ENCODE measurements around the gene CCDC38.

DNA sequence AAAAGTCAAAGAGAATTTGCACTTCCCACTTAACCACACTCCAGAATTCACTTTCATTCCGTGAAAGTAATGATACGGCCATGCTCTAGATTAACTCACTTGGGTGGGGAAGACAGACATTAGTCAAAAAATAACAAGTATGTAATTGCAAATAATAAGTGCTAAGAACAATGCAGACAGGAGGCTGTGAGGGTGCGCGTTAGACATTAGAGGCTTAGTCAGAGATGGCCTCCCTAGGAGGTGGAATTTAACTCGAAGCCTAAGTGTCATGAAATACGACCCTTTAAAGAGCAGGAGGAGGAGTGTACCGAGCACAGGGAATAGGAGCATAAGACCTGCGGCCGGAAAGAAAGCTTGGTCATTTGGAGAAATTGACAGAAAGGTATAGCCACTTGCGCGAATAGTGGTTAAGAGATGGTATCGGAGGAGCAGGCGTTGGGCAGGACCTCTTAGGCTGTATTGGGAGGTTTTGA is 83.0 kb downstream of the CCDC38 start:
- TF ChIP-seq, protein P1, sequence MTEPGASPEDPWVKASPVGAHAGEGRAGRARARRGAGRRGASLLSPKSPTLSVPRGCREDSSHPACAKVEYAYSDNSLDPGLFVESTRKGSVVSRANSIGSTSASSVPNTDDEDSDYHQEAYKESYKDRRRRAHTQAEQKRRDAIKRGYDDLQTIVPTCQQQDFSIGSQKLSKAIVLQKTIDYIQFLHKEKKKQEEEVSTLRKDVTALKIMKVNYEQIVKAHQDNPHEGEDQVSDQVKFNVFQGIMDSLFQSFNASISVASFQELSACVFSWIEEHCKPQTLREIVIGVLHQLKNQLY (CRISPR knock-in tag; IDR thresholded peaks at IDR 0.05), result no peak
- TF ChIP-seq, protein P2, sequence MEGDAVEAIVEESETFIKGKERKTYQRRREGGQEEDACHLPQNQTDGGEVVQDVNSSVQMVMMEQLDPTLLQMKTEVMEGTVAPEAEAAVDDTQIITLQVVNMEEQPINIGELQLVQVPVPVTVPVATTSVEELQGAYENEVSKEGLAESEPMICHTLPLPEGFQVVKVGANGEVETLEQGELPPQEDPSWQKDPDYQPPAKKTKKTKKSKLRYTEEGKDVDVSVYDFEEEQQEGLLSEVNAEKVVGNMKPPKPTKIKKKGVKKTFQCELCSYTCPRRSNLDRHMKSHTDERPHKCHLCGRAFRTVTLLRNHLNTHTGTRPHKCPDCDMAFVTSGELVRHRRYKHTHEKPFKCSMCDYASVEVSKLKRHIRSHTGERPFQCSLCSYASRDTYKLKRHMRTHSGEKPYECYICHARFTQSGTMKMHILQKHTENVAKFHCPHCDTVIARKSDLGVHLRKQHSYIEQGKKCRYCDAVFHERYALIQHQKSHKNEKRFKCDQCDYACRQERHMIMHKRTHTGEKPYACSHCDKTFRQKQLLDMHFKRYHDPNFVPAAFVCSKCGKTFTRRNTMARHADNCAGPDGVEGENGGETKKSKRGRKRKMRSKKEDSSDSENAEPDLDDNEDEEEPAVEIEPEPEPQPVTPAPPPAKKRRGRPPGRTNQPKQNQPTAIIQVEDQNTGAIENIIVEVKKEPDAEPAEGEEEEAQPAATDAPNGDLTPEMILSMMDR (IDR thresholded peaks at IDR 0.05), result no peak
- TF ChIP-seq, protein P3, sequence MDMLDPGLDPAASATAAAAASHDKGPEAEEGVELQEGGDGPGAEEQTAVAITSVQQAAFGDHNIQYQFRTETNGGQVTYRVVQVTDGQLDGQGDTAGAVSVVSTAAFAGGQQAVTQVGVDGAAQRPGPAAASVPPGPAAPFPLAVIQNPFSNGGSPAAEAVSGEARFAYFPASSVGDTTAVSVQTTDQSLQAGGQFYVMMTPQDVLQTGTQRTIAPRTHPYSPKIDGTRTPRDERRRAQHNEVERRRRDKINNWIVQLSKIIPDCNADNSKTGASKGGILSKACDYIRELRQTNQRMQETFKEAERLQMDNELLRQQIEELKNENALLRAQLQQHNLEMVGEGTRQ (CRISPR knock-in tag; IDR thresholded peaks at IDR 0.05), result no peak
- TF ChIP-seq, protein P4, sequence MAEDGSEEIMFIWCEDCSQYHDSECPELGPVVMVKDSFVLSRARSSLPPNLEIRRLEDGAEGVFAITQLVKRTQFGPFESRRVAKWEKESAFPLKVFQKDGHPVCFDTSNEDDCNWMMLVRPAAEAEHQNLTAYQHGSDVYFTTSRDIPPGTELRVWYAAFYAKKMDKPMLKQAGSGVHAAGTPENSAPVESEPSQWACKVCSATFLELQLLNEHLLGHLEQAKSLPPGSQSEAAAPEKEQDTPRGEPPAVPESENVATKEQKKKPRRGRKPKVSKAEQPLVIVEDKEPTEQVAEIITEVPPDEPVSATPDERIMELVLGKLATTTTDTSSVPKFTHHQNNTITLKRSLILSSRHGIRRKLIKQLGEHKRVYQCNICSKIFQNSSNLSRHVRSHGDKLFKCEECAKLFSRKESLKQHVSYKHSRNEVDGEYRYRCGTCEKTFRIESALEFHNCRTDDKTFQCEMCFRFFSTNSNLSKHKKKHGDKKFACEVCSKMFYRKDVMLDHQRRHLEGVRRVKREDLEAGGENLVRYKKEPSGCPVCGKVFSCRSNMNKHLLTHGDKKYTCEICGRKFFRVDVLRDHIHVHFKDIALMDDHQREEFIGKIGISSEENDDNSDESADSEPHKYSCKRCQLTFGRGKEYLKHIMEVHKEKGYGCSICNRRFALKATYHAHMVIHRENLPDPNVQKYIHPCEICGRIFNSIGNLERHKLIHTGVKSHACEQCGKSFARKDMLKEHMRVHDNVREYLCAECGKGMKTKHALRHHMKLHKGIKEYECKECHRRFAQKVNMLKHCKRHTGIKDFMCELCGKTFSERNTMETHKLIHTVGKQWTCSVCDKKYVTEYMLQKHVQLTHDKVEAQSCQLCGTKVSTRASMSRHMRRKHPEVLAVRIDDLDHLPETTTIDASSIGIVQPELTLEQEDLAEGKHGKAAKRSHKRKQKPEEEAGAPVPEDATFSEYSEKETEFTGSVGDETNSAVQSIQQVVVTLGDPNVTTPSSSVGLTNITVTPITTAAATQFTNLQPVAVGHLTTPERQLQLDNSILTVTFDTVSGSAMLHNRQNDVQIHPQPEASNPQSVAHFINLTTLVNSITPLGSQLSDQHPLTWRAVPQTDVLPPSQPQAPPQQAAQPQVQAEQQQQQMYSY (CRISPR knock-in tag; IDR thresholded peaks at IDR 0.05), result no peak
- no peak for TF ChIP-seq TEAD1 (CRISPR knock-in tag; IDR thresholded peaks at IDR 0.05)
- TF ChIP-seq TEAD4 (CRISPR knock-in tag; IDR thresholded peaks at IDR 0.05), result no peak
- TF ChIP-seq NR1H2 (CRISPR knock-in tag; IDR thresholded peaks at IDR 0.05), result no peak
- no peak for TF ChIP-seq FOXK1 (CRISPR knock-in tag; IDR thresholded peaks at IDR 0.05)
- no peak for TF ChIP-seq SP1 (CRISPR knock-in tag; conservative IDR thresholded peaks at IDR 0.05)
- TF ChIP-seq, protein P5, sequence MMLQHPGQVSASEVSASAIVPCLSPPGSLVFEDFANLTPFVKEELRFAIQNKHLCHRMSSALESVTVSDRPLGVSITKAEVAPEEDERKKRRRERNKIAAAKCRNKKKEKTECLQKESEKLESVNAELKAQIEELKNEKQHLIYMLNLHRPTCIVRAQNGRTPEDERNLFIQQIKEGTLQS (CRISPR knock-in tag; conservative IDR thresholded peaks at IDR 0.05), result no peak
- no peak for TF ChIP-seq NR2C2 (CRISPR knock-in tag; IDR thresholded peaks at IDR 0.05)

All from WTC11 (cell line).